SK-N-SH (cell line): ENCODE data around the gene BSCL2.

Experiments used
- ELF1 ChIP-seq: IDR thresholded peaks from 2 replicates; pipeline ENCODE4 v1.4.0; 2012
- EZH2phosphoT487 ChIP-seq: fragments of 200-600 bp; sonication (generic); IDR thresholded peaks from 2 replicates; pipeline ENCODE4 v1.6.1; 2017; ENCODE audit warnings: low read depth, mixed run types, mild to moderate bottlenecking, antibody characterized with exemption, moderate library complexity, borderline replicate concordance
- RAD21 ChIP-seq: IDR thresholded peaks from 2 replicates; pipeline ENCODE4 v1.6.1; 2012; ENCODE audit warnings: mild to moderate bottlenecking, low read length
- RCOR1 ChIP-seq: fragments of 150-350 bp; IDR thresholded peaks from 2 replicates; pipeline ENCODE4 v1.6.1; 2017; ENCODE audit warnings: antibody characterized with exemption, low read length
- TAF1 ChIP-seq: IDR thresholded peaks from 2 replicates; pipeline ENCODE4 v1.6.1; 2012; ENCODE audit warnings: low read depth, mild to moderate bottlenecking, low read length, moderate library complexity, borderline replicate concordance
- YY1 ChIP-seq: IDR thresholded peaks from 2 replicates; pipeline ENCODE4 v1.4.0; 2012; ENCODE audit warnings: low read depth, mild to moderate bottlenecking
- TF ChIP-seq, protein P1 (sequence below): fragments of 200-600 bp; sonication (generic); IDR thresholded peaks from 2 replicates; pipeline ENCODE4 v1.6.1; 2017; ENCODE audit warnings: antibody characterized with exemption, mild to moderate bottlenecking, moderate library complexity

DNA sequence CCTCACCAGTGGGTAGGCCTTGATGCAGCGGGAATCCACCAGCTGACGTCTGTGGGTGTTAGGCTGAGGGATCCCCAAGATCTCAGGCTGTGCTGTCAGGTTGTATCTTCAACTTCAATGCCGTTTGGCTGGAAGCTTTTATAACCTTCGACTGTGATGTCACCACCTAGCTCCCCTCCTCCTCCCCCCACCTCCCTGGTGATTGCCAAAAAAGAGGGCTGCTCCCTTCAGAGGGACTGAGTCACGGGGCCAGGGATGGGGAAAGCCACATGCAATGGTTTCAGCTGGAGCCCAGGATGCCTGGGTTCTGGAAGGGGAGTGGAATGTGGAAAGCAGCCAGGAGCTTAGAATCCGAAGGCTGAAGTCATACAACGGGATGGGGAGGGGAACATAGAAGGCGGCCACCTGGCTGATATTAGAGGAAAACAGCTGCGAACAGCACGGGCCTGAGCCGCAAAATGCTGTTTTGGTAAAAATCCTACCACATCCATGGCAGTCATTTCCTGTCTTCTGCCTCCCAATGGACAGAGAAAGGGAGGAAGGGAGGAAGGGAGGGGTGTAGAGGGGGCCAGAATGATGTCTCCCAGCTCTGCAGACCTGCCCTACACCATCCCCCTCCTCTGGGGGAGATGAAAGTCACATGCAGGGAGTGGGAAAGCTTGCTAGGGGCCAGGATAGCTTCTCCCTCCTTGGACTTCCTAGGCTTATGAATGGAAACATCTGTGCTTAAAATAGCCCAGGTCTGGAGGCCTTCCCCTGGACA lies 17.6 kb downstream of the BSCL2 start, which contains the start of gene LRRN4CL:
- TF ChIP-seq, protein P1, sequence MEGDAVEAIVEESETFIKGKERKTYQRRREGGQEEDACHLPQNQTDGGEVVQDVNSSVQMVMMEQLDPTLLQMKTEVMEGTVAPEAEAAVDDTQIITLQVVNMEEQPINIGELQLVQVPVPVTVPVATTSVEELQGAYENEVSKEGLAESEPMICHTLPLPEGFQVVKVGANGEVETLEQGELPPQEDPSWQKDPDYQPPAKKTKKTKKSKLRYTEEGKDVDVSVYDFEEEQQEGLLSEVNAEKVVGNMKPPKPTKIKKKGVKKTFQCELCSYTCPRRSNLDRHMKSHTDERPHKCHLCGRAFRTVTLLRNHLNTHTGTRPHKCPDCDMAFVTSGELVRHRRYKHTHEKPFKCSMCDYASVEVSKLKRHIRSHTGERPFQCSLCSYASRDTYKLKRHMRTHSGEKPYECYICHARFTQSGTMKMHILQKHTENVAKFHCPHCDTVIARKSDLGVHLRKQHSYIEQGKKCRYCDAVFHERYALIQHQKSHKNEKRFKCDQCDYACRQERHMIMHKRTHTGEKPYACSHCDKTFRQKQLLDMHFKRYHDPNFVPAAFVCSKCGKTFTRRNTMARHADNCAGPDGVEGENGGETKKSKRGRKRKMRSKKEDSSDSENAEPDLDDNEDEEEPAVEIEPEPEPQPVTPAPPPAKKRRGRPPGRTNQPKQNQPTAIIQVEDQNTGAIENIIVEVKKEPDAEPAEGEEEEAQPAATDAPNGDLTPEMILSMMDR = no peak
- no peak for TF ChIP-seq TAF1
- TF ChIP-seq RAD21 = no peak
- no peak for TF ChIP-seq EZH2phosphoT487
- TF ChIP-seq RCOR1 = no peak
- TF ChIP-seq ELF1 = no peak
- no peak for TF ChIP-seq YY1
